ENCODE results near the gene KPNA4.

DNA sequence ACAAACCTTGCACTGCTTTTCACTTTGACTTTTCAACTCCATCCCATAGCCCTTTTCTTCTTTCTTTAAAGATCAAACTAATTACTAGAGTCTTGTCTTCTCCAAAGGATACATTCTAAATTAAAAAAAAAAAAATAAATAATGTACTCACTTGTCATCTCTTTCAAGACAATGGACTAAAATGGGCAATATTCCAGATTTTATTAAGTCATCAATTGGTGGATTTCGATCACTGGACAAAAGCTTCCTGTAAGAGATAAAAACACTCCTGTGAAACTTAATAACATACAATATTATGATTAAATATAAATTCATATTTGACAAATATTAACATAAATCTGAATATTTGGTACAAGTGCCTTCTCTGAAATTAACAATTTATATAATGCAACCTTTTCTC is 34.1 kb downstream of the KPNA4 start:
- TF ChIP-seq ZFP3 (CRISPR knock-in tag; IDR thresholded peaks at IDR 0.05) (no peak), SNAI2 (CRISPR knock-in tag; IDR thresholded peaks at IDR 0.05) (no peak), RARB (CRISPR knock-in tag; IDR thresholded peaks at IDR 0.05) (no peak)
- TF ChIP-seq, protein P1, sequence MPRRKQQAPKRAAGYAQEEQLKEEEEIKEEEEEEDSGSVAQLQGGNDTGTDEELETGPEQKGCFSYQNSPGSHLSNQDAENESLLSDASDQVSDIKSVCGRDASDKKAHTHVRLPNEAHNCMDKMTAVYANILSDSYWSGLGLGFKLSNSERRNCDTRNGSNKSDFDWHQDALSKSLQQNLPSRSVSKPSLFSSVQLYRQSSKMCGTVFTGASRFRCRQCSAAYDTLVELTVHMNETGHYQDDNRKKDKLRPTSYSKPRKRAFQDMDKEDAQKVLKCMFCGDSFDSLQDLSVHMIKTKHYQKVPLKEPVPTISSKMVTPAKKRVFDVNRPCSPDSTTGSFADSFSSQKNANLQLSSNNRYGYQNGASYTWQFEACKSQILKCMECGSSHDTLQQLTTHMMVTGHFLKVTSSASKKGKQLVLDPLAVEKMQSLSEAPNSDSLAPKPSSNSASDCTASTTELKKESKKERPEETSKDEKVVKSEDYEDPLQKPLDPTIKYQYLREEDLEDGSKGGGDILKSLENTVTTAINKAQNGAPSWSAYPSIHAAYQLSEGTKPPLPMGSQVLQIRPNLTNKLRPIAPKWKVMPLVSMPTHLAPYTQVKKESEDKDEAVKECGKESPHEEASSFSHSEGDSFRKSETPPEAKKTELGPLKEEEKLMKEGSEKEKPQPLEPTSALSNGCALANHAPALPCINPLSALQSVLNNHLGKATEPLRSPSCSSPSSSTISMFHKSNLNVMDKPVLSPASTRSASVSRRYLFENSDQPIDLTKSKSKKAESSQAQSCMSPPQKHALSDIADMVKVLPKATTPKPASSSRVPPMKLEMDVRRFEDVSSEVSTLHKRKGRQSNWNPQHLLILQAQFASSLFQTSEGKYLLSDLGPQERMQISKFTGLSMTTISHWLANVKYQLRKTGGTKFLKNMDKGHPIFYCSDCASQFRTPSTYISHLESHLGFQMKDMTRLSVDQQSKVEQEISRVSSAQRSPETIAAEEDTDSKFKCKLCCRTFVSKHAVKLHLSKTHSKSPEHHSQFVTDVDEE (CRISPR knock-in tag; IDR thresholded peaks at IDR 0.05) = no peak
- TF ChIP-seq, protein P2, sequence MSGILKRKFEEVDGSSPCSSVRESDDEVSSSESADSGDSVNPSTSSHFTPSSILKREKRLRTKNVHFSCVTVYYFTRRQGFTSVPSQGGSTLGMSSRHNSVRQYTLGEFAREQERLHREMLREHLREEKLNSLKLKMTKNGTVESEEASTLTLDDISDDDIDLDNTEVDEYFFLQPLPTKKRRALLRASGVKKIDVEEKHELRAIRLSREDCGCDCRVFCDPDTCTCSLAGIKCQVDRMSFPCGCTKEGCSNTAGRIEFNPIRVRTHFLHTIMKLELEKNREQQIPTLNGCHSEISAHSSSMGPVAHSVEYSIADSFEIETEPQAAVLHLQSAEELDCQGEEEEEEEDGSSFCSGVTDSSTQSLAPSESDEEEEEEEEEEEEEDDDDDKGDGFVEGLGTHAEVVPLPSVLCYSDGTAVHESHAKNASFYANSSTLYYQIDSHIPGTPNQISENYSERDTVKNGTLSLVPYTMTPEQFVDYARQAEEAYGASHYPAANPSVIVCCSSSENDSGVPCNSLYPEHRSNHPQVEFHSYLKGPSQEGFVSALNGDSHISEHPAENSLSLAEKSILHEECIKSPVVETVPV (CRISPR knock-in tag; IDR thresholded peaks at IDR 0.05) = no peak

Data from SK-N-SH treated with all-trans-retinoic acid at 6 μM for 48 hours (cell line).